B cell (primary cell): ENCODE results near the gene ATG4D.

ENCODE experiments used
- EZH2 ChIP-seq: IDR thresholded peaks from 2 replicates; pipeline ENCODE4 v1.6.1; 2012; ENCODE audit warnings: borderline replicate concordance, low read depth, mild to moderate bottlenecking, moderate library complexity, low read length; ENCODE audit not compliant: insufficient read depth, poor library complexity, severe bottlenecking
- TF ChIP-seq, protein P1 (sequence below): fragments of 200-600 bp; IDR thresholded peaks from one replicate; pipeline ENCODE4 v1.8.0; 2022; ENCODE audit warnings: antibody characterized with exemption, mild to moderate bottlenecking

DNA sequence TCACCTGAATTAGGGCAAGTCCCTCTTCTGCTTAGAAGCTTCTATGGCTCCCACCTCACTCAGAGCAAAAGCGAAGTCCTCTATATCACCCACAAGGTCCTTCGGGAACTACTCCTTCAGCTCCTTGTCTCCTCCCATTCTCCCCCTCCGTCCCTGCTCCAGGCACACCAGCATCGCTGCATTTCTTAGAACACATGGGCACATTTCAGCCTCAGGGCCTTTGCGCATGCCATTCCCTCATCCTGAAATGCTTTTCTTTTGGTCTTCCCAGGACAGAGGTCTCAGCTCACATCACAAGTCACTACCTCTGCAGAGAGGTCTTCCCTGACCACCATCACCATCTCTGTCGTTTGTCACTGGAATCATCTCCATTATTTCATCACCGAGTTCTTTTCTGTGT lies 30.5 kb upstream of the ATG4D start:
- TF ChIP-seq, protein P1, sequence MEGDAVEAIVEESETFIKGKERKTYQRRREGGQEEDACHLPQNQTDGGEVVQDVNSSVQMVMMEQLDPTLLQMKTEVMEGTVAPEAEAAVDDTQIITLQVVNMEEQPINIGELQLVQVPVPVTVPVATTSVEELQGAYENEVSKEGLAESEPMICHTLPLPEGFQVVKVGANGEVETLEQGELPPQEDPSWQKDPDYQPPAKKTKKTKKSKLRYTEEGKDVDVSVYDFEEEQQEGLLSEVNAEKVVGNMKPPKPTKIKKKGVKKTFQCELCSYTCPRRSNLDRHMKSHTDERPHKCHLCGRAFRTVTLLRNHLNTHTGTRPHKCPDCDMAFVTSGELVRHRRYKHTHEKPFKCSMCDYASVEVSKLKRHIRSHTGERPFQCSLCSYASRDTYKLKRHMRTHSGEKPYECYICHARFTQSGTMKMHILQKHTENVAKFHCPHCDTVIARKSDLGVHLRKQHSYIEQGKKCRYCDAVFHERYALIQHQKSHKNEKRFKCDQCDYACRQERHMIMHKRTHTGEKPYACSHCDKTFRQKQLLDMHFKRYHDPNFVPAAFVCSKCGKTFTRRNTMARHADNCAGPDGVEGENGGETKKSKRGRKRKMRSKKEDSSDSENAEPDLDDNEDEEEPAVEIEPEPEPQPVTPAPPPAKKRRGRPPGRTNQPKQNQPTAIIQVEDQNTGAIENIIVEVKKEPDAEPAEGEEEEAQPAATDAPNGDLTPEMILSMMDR, result no peak
- TF ChIP-seq EZH2, result no peak
